NCI-H1105 treated with DMSO at 0.1 percent for 48 hours (cell line): ENCODE measurements around the gene TRPM8.

Experiments used
- DNase-seq: peaks from one replicate; lab custom pipeline; 2025; lab: John Stamatoyannopoulos, UW

Gene TRPM8

DNA sequence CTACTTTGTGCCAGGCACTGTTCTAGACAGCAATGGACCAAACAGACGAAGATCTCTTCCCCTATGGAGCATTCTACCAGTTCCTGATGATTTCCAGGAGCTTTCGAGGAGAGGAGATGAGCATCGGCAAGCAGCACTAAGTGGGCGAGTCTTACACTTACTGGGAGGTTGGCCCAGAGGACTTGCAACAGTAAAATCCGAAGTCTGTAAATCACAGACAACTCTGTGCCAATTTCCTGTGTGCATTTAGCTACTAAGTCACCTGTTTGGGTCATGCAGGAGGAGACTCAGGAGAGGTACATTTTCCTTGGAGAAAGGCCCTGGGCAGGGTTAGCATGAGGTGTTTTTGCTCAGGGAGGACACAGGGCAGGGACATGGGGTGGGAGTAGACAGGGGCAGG lies 58.9 kb downstream of the TRPM8 start:
- no peak for DNase-seq

DNA sequence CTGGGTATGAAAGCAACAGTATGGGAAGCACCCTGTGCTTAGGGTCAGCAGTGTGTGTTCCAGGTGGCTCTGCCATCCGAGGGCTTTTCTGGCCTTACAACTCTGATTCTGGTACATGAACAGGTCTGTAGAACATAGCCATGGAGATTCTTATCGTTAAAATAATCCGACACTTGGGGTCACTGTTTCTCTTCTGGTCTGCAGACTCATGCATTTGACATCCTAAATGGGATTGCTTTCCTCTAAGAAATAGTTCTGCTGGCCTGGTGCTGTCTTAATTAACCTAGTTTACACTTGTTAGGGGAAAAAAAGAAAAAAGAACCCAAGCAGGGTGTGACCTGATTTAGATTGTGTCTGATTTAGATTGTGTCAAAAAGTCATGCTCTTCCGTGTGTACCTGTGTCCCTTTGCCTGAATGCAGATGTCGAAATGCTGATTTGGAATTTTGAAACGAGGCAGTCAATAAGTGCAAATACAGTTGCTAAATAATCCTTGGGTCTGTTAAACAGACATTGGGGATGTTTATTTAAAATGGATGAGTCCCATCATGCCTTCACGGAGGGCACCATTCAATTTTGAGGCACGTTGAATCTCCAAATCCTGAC lies 59.6 kb downstream of the TRPM8 start:
- peak; percentile 49 for DNase-seq

DNA sequence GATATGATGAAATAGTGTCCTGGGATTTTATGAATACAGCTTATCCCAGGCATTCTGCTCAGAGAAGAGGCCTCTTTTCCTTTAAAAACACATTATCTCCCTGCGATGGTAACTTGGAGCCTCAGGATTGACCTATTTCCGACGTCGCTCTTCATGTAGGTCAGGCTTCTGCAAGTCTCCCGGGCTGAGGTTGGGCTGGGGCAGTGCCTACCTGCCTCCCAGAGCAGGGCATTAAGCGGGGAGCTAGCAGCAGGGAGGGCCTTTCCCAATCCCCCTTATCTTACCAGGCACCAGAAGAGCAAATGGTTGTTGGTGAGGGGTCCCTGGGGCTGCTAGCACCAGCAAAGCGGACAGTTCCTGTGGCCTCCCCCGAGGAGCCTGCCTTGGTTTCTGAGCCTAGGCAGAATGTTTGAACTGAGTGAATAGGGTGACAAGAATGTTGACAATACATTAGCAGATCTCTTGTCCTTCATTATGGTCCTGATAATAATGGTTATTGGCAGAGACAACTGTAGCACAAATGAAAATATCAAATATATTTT lies 60.2 kb downstream of the TRPM8 start:
- DNase-seq, result no peak

GRCh38 chr2:233979748-233980147 lies 62.6 kb downstream of the TRPM8 start:
- DNase-seq, result no peak

DNA sequence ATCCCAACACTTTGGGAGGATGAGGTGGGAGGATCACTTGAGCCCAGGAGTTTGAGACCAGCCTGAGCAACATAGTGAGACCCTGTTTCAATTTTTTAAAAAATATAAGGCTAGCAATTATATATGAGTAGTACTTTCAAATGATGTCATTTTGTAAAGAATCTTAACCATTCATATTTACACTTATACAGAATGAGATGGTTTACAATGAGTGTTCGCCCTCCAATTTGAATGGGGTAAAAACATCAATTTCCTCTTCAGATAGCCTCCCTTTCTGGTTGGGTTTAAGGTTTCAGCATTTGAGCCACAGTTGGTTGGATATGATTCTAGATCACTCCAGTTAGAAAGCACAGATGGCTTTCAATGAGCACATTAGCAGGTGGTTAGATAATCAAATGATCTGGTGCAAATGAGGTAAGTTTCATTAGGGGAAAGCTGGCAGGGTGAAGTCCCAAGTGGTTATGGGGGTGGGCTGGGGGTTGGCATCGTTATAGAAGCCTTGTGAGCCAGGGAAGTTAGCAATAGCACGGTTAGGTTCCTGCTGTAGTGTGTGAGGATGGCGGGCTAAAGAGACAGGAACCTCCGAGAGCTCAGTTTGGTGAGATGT lies 63.9 kb downstream of the TRPM8 start:
- peak; percentile 2 for DNase-seq

DNA sequence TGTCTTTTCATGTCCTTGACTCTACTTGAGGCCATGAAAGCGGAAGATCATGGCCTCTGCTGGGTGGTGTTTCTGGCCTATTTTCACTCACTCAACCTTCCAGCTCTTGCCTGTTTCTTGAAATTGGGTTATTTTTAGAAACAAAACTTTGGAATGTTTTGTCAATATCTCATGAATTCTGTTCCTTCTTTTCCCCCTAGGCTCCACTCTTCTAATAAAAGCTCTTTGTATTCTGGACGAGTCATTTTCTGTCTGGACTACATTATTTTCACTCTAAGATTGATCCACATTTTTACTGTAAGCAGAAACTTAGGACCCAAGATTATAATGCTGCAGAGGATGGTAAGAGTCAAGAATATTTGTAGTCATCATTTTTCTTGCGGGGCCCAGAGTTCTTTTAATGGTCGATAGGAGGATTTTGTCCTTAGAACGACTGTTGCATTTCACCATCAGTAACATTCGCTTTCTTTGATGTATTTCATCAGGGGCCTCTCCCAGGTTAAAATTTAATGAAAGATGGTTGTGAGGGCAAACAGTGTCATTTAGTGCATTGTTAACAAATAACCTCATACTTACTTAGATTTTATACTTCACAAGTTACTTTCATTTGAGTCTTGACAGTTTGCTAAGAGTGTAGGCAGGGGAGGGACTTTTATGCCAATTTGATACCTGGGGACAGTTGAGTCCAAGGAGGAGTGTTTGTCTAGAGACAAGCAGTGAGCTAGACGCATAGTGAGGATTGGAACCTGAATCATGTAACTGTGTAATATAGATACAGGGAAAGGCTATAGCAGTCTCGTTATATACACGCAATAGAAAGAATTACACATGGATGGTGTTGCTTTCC lies 64.6 kb downstream of the TRPM8 start:
- DNase-seq, result no peak

GRCh38 chr2:233982421-233983121 lies 65.4 kb downstream of the TRPM8 start:
- no peak for DNase-seq

GRCh38 chr2:233983445-233983844 lies 66.3 kb downstream of the TRPM8 start:
- DNase-seq, result no peak

GRCh38 chr2:233988581-233988980 lies 71.4 kb downstream of the TRPM8 start:
- no peak for DNase-seq

DNA sequence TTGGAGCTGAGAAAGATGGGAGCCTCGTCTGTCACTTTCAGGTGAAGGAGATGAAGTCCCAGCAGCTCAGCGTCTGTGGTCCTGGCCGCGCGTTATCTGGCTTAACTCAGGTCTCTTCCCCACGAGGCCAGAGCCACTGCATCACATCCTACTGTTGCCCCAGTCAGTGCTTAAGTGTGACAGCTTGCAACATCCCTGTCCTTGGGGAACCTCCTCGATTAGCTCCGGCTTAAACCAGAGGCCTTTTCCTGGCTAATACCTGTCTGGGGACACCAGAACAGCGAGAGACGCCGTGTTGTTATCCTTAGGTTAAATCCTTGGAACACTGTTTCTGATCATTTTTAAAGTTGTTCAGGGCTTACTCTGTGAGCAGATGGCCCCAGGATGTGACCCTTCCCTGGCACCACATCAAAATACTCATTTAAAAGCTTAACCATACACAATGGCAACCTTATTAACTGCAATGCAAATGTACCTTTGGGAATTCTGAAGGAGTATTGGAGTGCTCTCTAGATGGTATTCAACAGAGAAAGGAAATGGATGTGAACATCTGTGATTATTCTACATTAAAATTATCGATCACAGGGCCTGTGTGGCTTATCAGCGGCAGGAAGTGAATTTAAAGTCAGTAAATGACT lies 72.2 kb downstream of the TRPM8 start:
- DNase-seq, result peak; percentile 53

GRCh38 chr2:233990261-233990798 lies 73.2 kb downstream of the TRPM8 start:
- DNase-seq, result no peak

DNA sequence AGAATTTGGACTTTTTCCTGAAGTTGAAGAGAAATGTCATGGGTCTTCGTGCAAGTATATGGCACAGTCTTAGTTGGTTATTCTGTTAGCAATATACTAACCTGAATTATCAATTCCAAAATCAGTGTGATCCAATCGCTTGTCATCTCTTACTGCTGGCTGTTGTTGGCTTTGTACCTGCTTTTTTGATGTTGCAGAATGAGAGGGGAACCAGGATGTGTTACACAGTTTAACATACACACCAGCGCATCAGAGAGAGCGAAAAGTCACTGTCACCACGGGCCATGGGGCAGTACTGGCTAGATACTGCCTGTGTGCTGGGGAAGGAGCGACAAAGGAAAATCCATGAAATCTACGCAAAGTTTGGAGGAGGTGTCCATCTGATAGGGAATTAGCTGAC lies 74.0 kb downstream of the TRPM8 start:
- DNase-seq, result no peak

GRCh38 chr2:233992513-233993217 lies 75.5 kb downstream of the TRPM8 start:
- no peak for DNase-seq

GRCh38 chr2:233993461-233993860 lies 76.3 kb downstream of the TRPM8 start:
- DNase-seq, result no peak

- no peak for DNase-seq
These were observed 77.0 kb downstream of the TRPM8 start for GRCh38 chr2:233994151-233994550.

DNA sequence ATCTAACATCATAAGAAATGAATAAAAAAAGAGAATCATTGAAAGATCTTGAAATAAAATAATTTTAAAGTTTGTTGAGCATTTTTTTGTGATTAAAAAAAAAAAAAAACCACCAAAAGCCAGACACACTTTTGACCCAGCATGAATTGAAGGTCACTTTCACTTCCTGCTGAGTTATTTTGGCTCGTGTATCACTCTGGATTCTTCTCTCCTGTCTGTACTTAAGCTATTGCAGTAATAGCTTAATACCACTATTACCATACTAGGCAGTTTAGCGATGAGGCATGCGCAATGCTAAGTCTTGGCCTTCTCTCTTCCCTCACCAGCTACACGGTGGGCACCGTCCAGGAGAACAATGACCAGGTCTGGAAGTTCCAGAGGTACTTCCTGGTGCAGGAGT lies 78.8 kb downstream of the TRPM8 start:
- DNase-seq, result no peak

DNA sequence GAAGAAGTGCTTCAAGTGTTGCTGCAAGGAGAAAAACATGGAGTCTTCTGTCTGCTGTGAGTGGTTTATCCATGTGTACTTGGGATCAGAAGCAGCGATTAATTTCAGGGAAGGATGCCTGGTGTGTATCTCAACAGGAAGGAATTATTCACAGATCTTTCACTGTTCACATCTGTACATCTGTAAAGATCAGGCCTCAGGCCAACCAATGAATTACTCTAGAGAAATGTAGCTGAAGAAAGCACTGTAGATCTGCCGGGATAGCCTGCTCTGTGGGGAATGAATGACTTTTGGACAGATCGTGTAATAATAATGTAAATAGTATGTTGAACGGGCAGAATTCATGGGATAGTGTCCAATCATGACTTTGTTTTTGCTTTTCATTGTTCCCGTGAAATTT lies 79.3 kb downstream of the TRPM8 start:
- no peak for DNase-seq

DNA sequence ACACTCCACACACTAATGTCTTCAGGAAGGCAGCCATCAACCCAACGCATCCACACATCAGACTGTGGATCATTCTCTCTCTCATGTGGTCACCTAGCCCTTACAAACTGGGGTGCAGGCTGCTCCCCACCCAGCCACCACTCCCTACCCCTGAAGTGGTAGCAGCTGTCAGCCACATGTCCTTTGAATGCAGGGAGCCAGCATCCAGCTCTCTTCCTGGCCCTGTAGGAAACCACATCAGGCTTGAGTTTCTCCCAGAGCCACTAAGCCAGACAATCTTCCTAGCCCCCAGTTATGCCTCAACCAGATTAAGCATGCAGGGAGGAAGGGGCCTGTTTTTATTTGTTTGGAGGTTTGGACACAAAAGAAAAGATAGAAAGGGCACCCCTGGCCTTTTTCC lies 80.5 kb downstream of the TRPM8 start:
- DNase-seq, result no peak

DNA sequence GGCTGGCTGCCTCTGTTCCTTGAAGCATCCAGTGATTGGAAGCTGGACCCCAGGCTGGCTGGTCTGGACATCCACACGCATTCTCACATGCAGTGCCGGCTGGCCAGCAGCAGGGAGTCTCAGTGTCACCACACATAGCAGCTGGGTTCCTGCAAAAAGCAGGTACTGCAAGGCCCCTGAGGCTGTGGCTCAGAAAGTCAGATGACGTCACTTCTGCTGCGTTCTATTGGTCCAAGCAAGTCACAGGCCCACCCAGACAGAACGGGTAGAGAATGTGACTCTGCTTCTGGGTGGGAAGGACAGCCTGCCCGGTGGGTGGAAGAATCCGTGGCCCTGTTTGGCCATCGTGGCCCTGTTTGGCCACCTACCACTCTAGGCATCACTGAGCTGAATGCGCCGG lies 82.0 kb downstream of the TRPM8 start:
- DNase-seq, result no peak

GRCh38 chr2:234001380-234002160 lies 84.4 kb downstream of the TRPM8 start:
- DNase-seq, result no peak
